GM12873 (cell line): ENCODE results near the gene U2SURP.

ENCODE experiments used
- TF ChIP-seq, protein P1 (sequence below): IDR thresholded peaks from 2 replicates; pipeline ENCODE4 v1.5.1; 2012; ENCODE audit warnings: low read depth, mild to moderate bottlenecking, moderate library complexity, low read length, control low read depth; ENCODE audit not compliant: insufficient read depth; ENCODE audit errors: missing control alignments

U2SURP gene

DNA sequence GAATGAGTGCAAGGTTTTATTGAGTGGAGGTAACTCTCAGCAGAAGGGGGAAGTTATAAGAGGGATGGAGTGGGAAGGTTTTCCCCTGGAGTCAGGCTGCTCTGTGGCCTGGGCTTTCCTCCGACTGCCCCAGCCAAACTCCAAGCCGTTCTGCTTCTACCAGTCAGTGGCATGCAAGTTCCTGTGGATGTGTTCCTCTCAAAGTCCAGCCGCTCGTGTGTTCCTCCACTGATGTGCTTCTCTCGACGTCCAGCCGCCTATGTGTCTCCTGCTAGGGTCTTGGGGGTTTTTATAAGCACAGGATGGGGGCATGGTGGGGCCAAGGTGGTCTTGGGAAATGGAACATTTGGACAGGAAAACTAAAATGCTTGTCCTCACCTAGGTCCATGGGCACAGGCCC is 9.0 kb upstream of the U2SURP start:
- TF ChIP-seq, protein P1, sequence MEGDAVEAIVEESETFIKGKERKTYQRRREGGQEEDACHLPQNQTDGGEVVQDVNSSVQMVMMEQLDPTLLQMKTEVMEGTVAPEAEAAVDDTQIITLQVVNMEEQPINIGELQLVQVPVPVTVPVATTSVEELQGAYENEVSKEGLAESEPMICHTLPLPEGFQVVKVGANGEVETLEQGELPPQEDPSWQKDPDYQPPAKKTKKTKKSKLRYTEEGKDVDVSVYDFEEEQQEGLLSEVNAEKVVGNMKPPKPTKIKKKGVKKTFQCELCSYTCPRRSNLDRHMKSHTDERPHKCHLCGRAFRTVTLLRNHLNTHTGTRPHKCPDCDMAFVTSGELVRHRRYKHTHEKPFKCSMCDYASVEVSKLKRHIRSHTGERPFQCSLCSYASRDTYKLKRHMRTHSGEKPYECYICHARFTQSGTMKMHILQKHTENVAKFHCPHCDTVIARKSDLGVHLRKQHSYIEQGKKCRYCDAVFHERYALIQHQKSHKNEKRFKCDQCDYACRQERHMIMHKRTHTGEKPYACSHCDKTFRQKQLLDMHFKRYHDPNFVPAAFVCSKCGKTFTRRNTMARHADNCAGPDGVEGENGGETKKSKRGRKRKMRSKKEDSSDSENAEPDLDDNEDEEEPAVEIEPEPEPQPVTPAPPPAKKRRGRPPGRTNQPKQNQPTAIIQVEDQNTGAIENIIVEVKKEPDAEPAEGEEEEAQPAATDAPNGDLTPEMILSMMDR = no peak

DNA sequence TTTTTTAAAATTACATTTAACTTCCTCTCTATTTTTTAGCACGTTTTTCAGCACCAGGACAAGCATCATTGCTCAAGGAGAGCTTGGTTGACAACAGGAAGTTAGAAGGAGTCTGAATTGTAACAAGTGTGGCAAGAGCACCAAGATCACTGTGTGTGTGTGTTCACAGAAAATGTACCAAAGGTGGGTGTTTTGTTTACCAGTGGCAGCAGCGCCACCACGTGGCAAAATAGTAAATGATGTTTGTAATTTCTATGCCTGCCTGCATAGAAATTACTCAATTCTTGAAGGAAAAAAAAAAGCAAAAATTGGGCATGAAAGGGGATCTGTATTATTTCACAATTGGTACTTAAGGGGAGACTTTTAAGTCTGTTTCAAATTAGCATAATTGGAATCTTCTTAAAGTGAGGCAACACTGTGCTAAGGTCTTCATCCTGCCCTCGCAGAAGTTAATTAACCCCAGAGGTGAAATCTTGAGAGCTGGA is 7.4 kb upstream of the U2SURP start:
- TF ChIP-seq, protein P1 = peak; percentile 70

DNA sequence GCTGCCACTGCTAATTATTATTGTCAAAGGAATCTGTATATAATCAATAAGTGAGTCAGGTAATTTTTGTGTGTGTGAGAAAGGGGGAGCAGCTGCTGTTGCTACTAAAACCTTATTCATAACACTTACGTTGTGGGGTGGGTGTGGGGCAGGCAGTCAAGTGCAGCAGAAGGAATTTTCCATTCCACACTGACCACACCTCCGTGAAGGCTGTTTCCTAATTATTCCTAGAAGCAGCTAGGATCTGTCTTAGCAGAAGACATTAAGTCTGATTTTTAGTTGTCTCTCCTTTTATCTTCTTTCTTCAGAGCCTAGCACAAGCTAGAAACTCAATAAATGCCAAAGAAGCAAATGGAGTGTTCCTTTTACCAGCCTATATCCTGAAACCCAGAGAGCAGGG is 4.0 kb upstream of the U2SURP start:
- TF ChIP-seq, protein P1 = no peak

DNA sequence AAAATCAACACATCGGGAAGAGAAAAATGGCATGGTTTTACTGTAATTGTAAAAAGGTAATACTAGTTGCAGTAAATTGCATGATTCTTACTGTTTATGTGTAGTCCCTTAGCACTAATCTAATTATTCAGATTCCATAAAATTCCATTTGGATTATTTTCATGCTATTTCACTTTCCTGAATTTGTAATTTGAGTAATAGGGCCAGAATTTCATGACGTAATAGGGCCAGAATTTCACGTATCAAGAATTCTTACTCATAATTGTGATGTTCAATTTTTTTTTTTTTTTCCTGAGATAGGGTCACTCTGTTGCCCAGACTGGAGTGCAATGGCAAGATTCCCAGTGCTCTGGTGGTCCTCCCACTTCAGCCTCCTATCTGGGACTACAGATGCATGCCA is 2.9 kb upstream of the U2SURP start:
- TF ChIP-seq, protein P1 = no peak

DNA sequence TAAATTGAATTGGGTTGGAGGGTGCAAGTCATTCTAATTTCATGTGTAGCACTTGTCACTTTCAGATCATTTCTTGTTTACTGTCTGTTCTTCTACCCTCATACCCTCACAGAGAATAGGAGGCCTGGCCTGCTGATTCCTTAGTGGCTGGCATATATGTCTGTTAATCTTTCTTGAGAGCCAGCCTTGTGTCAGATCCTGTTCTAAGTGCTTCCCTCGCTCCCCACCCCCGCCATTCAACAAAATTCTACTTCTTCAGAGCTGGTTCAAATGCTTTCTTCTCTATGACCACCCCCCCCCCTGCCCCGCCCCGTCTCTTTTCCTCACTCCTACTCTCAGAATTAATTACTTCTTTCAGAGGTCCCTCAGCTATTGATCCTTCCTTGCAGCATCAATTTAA is 1.5 kb upstream of the U2SURP start:
- TF ChIP-seq, protein P1 = no peak

DNA sequence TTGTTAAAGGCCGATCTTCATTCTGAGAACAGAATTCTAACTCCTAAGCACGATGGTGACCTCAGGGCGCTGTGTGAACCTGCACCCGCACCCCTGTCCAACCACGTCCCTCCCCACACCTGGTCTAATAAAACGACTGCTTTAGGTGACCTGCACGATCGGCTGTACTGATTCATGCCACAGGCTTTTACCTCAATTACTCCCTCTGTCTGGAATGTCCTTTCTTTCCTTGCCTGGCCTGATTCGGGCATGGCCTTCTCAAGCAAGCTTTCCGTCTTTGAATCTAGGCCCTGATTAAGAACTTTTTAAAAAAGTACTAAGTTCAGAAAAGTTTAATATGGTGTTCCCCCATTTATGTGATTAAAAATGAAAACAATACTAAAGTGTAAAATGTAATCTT is 842 bp upstream of the U2SURP start:
- TF ChIP-seq, protein P1 = no peak

DNA sequence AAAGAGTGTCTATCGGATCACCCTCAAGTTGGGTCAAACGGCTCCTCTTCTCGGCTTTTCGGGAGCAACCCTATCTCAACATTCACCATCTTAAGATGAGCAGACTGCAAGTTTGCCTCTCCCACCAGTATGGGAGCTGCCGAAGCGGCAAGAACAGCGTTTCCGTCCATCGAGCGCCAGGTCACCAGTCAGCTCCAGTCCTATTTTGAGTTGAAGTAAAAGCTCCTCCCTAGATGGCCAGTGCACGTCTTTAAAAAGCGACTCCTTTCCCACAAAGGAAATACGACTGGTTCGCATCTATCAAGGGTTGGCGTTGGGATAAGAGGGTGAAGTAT is 369 bp upstream of the U2SURP start:
- TF ChIP-seq, protein P1 = no peak
